ENCODE results near the gene METTL25B.

METTL25B gene

DNA sequence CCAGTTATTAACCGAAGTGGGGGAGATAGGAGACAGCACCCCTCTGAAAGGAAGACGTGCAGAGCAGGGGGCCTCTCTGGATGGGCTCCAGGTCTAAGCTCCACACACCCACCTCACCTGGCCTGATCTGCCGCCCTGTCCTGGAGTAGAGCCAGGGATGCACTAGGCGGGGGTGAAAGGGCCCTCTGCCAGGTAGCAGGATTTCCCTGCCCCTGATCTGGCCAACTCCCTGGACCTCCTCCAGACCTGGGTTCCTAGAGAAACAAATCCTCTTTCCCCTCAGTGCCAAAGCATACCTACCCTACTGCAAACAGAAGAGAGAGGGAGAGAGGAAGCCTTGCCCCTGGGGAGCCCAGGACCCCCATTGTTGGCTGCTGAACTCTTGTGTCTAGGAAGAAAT is 24.9 kb upstream of the METTL25B start:
- no peak for DNase-seq

- DNase-seq: no peak
These were observed 24.5 kb upstream of the METTL25B start for GRCh38 chr1:156703741-156704140.

DNA sequence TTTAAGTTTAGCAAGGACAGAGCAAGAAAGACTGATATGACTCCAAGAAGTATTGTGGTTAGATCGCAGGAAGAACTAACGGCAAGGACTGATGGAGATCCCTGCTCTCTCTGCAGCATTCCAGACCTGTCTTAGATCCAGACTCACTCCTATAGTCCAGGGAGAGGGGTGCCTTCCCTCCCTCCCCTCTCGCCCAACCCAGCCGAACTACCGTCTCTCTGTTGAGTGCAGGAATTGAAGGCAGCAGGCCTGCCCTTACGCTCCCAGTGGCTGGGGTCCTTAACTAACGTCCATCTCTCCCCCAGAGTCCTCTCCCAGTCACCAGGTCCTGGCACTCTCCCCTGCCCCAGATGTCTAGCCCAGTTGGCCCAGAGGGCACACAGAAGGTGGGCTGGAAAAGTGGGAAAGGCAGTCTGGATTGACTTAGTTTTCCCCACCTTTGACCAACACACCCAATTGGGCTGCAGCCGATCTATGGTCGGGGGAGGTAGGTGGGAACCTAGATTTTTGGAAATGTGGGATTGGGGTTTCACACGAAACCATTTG is 24.0 kb upstream of the METTL25B start:
- DNase-seq: no peak

DNA sequence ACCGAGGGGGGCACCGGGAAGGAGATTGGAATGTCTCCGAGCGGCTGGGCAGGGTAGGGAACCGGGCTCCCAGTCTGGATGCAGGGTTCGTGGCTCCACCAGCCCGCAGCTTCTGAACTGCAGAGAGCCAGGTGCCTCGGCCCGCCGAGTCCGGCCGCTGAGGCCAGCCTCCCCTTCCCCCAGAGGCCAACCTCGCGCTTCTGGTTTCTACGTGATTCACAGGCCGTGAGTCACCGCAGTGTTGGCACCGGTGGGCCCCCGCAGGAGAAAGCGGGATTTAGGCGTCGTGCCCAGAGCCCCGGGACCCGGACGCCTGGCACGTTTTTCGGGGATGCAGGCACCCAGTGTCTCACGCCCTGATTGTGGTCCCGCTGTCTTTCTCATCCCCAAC is 23.3 kb upstream of the METTL25B start:
- DNase-seq: peak; percentile 40

DNA sequence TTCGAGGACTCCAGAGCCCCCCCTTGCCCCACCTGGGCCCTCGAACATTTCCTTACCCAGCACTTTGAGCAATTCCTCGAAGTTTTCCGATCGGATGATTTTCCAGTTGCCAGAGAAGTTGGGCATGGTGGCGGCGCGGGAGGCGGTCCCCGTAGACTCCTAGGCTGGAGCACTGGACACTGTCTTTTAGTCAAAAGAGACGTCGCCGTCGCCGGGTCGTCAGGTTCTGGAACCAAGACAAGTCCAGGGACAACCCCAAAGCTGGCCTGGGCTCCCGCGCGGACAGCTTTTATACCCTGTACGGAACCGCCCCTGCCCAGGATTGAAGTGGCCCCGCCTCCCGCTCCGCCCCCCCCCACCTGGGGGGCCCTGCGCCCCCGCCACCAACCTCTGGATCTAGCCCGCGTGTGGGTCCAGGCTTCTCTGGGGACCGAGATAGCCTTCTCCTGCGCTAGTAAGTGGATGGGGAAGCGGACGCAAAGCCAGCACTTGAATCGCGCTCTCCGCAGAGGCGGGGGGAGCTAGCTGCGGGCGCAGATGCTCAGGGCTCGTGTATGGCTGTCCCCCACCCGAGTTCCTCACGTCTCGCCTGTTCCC is 22.9 kb upstream of the METTL25B start, which contains the start of gene CRABP2:
Gene CRABP2 (minus strand): TSS at position 263 of the 597 bp plus-strand sequence. CDS start 137 bp downstream, at position 126.
- no peak for DNase-seq

DNA sequence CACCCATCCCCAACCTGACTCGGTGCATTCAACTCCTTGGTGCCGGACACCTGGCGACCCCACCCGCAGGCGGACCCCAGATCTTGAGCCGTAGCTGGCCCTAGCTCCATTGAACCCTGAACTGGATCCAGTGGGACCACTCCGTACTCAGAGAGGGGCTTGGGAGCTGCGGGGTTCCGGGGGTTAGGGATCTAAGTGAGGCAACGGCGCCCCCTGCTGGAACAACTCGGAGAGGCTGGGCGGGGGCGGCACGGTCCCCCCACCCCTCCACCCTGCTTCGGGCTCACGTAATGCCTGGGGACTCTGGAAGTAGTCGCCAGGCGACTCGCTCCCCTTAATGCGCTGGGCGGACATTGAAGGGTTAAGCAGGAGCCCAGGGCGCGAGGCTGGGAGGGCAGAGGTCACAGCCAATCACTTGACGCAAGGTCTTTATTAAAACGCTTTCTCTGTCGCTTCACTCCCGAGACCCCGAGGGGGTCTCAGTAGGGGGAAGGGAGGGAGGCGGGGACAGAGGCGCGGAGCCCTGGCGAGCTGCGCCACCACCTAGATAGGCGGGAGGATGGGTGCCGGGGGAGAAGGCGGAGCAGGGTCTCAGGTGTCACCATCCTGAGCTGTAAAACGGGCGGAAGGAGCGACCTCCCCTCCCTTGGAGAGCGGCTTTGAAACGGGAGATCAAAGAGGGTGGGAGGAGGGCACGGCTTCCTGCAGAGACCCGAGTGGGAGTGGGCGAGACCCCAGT is 22.2 kb upstream of the METTL25B start:
- no peak for DNase-seq

DNA sequence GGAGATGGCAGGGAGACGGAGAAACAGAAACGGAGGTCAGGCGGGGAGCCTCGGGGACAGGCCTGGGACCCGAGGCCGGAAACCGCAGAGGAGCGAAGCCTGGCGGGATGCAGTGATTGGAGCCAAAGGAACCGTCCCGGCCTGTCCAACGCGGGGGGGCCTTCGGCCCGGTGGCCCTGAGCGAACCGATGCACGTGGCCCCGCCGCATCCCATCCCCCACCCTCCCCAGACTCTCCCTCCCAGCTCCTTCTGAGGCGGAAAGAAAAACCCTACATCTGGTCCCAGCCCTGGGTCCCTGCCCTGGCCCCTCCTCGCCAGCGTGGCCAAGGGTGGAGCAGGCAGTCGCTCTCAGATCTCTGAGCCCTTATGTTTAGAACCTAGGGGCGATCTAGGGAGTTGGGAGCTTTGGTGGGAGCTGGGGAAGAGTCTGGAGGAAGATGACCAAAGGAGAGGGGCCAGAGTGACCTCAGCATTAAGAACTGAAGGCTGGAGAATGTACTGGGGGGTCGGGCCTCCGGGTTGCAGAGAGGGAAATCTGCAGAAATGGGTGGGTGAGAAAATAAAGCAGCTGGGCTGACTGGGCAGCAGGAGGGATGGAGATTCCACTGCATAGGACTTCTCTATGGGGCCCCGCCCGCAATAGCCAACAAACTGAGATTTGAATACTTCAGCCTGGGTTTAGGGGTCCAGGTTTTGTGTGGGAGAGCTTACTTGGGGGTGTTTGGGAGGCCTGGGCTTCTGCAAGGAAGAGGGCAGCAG is 21.4 kb upstream of the METTL25B start:
- DNase-seq: no peak

DNA sequence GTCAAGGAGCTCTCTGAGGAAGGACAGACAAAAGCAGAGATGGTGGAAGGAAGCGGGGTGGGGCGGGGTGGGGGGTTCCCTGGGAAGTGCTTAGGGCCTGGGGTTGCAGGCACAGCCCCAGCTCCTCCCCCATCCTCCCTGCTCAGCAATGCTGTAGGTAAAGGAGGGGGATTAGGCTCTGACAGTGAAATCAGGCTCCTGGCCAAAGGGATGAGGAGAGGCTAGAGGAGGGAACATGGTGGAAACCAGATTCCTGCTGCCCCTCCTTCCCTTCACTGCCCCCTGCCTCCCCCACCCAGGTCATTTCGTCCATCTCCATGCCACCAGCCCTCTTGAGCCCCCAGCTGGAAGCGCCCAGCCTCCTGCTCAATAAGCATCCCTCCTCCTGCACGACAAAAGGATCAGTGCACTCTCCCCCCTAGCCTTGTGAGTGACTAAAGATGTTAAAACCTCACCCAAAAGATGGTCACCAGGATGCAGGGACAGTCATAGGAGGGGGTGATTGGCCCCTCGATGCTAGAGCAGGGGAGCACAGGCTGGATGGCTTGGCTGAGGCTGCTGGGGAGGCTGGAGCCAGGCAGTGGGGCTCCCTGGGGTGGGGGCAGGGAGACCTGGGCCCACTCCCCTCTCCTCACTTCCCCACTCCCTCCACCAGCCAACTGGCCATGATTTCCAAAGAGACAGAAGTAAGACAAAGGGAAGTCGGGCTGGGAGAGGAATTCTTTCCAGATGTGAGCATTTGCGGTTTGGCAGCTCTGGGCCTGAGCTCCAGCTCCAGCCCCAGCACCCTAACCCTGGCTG is 20.7 kb upstream of the METTL25B start:
- no peak for DNase-seq

GRCh38 chr1:156708218-156708661 is 20.0 kb upstream of the METTL25B start:
- DNase-seq: no peak

DNA sequence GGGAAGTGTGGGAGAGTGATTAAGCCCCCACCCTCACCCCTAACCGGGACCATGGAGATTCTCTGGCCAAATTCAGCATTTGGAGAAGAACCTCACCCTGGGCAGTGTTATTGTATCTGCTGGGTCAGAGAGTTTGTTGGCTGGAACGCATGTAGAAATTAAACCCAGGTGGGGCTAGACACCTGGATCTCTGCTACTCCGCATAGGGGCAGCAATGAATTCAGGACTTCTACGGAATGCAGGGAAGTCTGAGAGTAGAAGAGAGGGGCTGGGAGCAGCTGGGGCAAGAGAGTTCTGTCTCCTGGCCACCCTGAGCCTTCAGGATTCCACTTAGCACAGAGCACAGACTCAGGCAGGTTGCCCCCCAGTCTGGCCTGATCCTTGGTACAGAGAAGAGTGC is 19.2 kb upstream of the METTL25B start:
- no peak for DNase-seq

- peak; percentile 26 for DNase-seq
These were observed 18.3 kb upstream of the METTL25B start for GRCh38 chr1:156709757-156710489.

- DNase-seq: no peak
These were observed 17.1 kb upstream of the METTL25B start for GRCh38 chr1:156711011-156711817.

DNA sequence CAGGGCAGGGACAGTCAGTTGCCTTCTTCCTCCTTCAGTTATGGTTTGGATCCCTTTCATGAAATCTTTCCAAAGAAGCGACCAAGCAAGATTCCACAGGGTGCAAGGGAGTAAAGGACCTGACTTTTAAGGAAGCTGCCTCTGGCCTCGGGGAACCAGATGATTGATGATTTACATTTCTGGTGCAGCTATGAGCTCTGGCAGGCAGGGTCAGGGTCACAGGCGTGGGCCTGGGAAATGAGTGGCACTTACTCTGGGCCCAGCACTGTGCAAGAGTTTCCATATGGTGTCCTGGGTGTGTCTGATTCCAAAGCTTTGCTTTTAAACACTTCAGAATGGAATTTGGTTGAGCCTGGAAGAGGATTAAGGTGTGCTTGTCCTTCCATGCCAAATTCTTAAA is 15.6 kb upstream of the METTL25B start:
- DNase-seq: no peak

DNA sequence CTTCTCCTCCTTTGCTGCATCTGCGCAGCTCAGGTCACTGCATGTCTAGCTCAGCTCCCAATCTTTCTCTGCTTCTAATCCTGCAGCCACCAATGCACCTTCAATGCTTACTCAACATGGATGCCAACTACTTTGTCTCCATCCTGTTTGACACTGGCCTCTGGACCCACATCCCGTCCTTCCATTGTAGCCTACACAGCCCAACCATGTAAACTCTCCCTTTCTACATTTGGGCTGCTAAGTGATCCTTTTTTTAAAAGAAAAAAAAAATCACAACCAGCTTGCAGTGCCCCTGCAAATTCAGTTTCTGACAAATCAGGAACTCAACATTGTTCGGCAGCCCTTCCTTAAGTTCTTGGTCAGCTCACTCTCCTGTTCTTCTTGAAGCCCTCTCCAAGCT is 13.4 kb upstream of the METTL25B start:
- no peak for DNase-seq

- DNase-seq: no peak
These were observed 10.9 kb upstream of the METTL25B start for GRCh38 chr1:156717351-156717750.

- DNase-seq: no peak
These were observed 7.1 kb upstream of the METTL25B start for GRCh38 chr1:156721131-156721530.

DNA sequence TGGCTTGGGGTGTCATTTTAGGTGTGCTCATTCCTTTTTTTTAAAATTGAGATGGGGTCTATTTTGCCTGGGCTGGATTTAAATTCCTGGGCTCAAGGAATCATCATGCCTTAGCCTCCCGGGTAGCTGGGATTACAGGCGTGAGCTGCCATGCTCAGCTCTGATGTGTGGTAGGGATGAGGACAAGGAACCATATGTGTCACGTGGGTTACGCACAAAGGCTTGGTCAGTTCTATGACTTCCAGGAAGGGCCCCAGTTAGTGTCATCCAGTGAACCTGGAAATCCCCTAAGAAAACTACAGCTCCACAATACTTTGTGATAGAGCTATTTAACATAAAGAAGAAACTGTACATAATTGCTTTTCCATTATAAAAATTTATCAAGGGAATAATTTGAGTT is 6.7 kb upstream of the METTL25B start:
- DNase-seq: no peak

GRCh38 chr1:156725683-156726280 is 2.5 kb upstream of the METTL25B start:
- peak; percentile 65 for DNase-seq

DNA sequence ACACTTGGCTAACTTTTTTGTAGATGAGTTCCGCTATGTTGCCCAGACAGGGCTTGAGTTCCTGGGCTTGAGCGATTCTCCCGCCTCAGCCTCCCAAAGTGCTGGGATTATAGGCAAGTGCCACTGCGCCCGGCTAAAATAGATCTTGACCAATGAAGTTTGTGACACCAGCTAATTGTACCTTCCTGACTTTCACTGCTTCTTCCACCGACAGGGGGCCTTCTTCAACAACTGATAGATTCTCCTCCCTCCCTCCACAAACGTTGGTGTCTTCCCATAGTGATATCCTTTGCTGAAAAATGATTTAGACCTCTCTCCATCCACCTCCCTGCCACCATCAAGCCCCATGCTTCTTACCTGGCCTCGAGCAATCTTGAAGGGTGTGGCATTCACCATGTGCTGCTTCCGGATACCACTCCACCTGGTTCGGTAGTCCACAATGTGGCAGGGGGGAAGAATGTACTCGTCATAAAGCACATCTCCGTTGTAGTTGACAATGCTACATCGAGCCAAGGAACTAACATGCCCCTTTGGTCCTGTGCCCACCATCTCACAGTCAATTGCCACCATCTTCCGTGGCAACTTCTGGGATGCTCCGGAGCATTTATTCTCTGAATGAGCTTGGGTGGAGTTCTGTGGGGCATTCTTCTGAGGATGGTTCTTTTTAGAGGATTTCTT is 1.6 kb upstream of the METTL25B start:
- DNase-seq: no peak

DNA sequence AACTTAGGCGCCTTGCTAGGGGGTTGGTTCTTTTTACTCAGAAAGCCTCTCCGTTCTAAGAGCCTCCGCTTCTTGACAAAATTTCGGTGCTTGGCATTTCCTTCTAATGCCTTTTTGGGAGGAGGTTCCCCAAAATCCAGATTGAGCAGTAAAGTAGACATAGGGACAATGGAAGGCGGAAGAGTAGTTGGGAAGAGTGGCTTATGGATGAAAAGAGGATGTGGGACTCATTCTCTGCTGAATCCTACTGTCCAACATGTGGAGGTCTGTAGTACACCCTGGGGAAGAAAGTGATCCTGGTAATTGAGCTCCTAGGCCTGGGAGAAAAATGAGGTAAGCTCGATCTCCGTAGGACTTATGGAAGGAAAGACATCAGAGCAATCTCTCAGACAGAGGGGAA is 777 bp upstream of the METTL25B start:
- no peak for DNase-seq

Measured in T1000 (cell line).